Ishikawa (cell line): ENCODE measurements around the gene RND3.

Source experiments
- CREB1 ChIP-seq: IDR thresholded peaks from 2 replicates; pipeline ENCODE4 v1.6.1; 2012; ENCODE audit warnings: low read depth
- EGR1 ChIP-seq: IDR thresholded peaks from 2 replicates; pipeline ENCODE4 v1.6.1; 2012
- EP300 ChIP-seq: IDR thresholded peaks from 2 replicates; pipeline ENCODE4 v1.6.1; 2012; ENCODE audit warnings: borderline replicate concordance
- RAD21 ChIP-seq: IDR thresholded peaks from 2 replicates; pipeline ENCODE4 v1.6.1; 2012; ENCODE audit warnings: low read depth
- TAF1 ChIP-seq: IDR thresholded peaks from 2 replicates; pipeline ENCODE4 v1.6.1; 2012; ENCODE audit warnings: low read depth, mild to moderate bottlenecking
- TCF12 ChIP-seq: IDR thresholded peaks from 2 replicates; pipeline ENCODE4 v1.6.1; 2012; ENCODE audit warnings: low read depth
- TEAD4 ChIP-seq: IDR thresholded peaks from 2 replicates; pipeline ENCODE4 v1.6.1; 2012
- YY1 ChIP-seq: IDR thresholded peaks from 2 replicates; pipeline ENCODE4 v1.6.1; 2012; ENCODE audit warnings: low read depth
- ZBTB7A ChIP-seq: IDR thresholded peaks from 2 replicates; pipeline ENCODE4 v1.6.1; 2012; ENCODE audit warnings: low read depth
- TF ChIP-seq, protein P1 (sequence below): IDR thresholded peaks from 2 replicates; pipeline ENCODE4 v1.6.1; 2012; ENCODE audit warnings: low read depth, mild to moderate bottlenecking
- TF ChIP-seq, protein P2 (sequence below): IDR thresholded peaks from 2 replicates; pipeline ENCODE4 v1.6.1; 2012

DNA sequence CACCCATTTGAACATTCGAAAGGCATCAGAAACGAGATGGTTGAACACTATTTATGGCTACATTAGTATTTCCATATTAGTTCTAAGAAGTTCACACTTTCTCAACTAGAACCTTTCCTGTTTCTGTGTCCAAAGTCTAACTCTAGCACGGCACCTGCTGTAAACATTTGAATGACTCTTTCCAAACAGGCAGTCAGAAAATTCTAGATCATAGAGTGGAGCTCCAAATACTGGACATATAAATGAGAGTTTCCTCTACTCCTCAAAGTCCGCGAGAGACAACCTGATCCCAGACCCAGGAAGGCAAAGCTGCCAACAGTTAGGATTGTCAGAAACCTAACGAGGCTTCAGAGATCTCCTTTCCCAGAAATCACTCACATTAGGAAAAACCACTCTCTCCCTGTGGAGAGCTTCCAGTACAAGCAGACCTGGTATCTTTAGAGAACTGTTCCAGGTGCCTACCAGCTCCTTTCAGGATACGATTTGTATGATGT is 10.6 kb downstream of the RND3 start:
- TF ChIP-seq RAD21, result no peak
- TF ChIP-seq TAF1, result no peak
- TF ChIP-seq, protein P1, sequence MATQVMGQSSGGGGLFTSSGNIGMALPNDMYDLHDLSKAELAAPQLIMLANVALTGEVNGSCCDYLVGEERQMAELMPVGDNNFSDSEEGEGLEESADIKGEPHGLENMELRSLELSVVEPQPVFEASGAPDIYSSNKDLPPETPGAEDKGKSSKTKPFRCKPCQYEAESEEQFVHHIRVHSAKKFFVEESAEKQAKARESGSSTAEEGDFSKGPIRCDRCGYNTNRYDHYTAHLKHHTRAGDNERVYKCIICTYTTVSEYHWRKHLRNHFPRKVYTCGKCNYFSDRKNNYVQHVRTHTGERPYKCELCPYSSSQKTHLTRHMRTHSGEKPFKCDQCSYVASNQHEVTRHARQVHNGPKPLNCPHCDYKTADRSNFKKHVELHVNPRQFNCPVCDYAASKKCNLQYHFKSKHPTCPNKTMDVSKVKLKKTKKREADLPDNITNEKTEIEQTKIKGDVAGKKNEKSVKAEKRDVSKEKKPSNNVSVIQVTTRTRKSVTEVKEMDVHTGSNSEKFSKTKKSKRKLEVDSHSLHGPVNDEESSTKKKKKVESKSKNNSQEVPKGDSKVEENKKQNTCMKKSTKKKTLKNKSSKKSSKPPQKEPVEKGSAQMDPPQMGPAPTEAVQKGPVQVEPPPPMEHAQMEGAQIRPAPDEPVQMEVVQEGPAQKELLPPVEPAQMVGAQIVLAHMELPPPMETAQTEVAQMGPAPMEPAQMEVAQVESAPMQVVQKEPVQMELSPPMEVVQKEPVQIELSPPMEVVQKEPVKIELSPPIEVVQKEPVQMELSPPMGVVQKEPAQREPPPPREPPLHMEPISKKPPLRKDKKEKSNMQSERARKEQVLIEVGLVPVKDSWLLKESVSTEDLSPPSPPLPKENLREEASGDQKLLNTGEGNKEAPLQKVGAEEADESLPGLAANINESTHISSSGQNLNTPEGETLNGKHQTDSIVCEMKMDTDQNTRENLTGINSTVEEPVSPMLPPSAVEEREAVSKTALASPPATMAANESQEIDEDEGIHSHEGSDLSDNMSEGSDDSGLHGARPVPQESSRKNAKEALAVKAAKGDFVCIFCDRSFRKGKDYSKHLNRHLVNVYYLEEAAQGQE, result no peak
- no peak for TF ChIP-seq EGR1
- no peak for TF ChIP-seq EP300
- TF ChIP-seq ZBTB7A, result no peak
- no peak for TF ChIP-seq YY1
- no peak for TF ChIP-seq CREB1
- TF ChIP-seq, protein P2, sequence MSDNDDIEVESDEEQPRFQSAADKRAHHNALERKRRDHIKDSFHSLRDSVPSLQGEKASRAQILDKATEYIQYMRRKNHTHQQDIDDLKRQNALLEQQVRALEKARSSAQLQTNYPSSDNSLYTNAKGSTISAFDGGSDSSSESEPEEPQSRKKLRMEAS, result no peak
- TF ChIP-seq TEAD4, result no peak
- TF ChIP-seq TCF12, result no peak
